ENCODE results near the gene AKT1S1.

AKT1S1 gene

DNA sequence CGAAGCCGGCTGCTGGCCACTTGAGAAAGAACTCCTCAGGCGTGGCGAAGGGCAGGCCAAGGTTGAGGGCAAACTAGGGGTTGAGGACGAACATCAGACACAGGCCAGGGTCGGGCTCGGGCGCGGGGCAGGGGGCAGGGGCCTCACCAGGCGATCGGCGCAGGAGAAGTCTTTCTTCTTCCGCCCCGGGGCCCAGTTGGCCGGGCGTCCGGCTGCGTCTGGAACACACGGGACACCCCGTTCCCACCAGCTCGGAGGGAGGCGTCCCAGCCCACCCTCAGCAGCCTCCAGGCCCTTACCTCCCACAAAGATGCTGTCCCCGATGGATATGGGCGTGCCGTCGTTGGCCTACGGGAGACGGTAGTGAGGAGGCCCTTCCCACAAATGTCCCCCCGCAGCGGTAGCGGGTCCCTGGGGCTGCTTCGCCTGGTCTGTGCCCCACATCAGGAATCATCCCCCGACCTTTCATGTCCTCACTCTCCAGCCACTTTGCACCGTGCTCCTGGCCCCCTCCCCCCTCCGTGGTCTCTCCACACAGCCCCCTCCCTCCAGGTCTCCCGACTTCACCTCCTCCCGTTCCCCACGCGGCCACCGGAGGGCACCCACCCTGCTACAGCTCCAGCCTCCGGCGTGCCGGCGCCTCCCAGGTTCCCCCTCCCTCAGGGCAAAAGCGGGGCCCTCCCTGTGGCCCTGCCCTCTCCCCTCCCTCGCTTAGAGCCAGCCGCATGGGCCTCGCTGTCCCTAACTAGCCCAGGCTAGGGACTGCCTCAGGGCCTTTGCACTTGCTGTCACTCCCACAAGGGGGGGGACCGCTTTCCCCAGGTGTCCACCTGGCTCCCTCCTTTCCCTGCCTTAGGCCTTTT lies 14.5 kb downstream of the AKT1S1 start (continued):
- TF ChIP-seq ZNF558 (tag by site-specific recombination; IDR thresholded peaks at IDR 0.05): no peak
- TF ChIP-seq PRDM4 (tag by site-specific recombination; IDR thresholded peaks at IDR 0.05): no peak
- no peak for TF ChIP-seq REPIN1 (tag by site-specific recombination; IDR thresholded peaks at IDR 0.05; ENCODE audit: low read depth)
- peak; percentile 84; the same call in 1 of the 2 replicates for TF ChIP-seq PRDM1 (tag by site-specific recombination; IDR thresholded peaks at IDR 0.05)
- peak; percentile 52; the same call in 1 of the 2 replicates for TF ChIP-seq WT1 (tag by site-specific recombination; IDR thresholded peaks at IDR 0.05)
- 0 out of 2 replicates have a peak, but pooled peaks have one; percentile 21 for TF ChIP-seq GLIS2 (tag by site-specific recombination; IDR thresholded peaks at IDR 0.05)
- TF ChIP-seq ZSCAN5A (tag by site-specific recombination; IDR thresholded peaks at IDR 0.05): peak; percentile 67; the same call in 1 of the 2 replicates
- TF ChIP-seq ZNF223 (tag by site-specific recombination; IDR thresholded peaks at IDR 0.05): 0 out of 2 replicates have a peak, but pooled peaks have one; percentile 51

DNA sequence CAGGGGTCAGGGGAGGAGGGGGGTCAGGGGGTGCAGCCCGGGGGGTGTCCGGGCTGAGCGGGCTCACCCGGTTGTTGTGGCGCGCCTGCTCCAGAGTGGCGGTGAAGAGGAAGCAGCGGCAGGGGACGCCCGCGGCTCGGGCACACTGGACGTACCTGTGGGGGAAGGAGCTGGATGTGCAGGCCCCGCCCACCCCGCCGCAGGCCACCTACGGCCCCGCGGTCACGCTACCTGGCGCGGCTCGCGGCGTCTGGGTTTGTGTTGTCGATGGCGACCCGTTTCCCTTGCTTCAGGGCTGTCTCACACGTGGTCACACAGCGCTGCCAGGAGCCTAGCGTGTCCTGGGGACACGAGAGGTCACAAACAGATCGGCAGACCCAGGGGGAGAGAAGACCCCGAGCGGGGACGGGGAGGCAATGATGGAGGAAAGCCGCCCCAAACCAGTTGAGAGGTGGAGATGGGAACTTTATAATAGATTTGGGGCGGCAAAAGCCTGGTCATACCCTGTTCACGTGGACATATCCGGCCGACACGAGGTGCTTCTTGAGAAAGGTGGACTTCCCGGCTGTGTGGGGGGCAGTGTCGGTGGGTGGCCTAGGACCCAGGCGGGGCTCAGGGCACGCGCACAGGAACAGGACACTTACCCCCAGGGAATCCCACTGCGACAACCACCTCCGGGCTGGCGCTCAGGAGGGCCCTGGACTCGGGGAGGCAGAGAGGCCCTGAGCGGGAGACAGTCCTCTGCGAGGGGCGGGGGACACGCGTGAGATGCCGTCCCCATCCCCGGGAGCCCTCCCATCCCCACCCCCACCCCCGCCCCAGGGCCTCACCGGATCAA lies 15.4 kb downstream of the AKT1S1 start:
- Histone ChIP-seq H3K36me3 (ENCODE audit: control insufficient read depth in 2 of 2, insufficient read depth in 1 of 2, low read length in 2 of 2) (peaks cover 21 to 78% of the 10 kb centered on the region in 2 experiments), H3K9me3 (ENCODE audit: control insufficient read depth, insufficient read depth, low read depth, low read length) (no peaks in the 10 kb centered on the region), H3K4me1 (ENCODE audit: control insufficient read depth, insufficient read depth, low read length) (peaks cover 23% of the 10 kb centered on the region), H3K4me3 (ENCODE audit: low read depth, low read length) (no peak overlapping the region), H3K27ac (ENCODE audit: extremely low read depth, low read depth, low read length) (no peak overlapping the region)
- ChIA-PET POLR2A (interaction anchor here (0.6 to 8.2 kb wide), 5 partner anchors 10 to 137 kb away, joined by 3 to 128 read pairs (median 4); partner anchors contain the start of genes AKT1S1, PTOV1 and TBC1D17), CTCF (no interaction called here)
- TF ChIP-seq PRDM6 (tag by site-specific recombination; IDR thresholded peaks at IDR 0.05) (no peak), ZNF266 (tag by site-specific recombination; IDR thresholded peaks at IDR 0.05; ENCODE audit: low read depth) (no peak), ZNF138 (tag by site-specific recombination; IDR thresholded peaks at IDR 0.05; ENCODE audit: borderline replicate concordance) (no peak), ZNF184 (tag by site-specific recombination; IDR thresholded peaks at IDR 0.05) (no peak), KLF9 (tag by site-specific recombination; IDR thresholded peaks at IDR 0.05; ENCODE audit: low read depth) (no peak), ZNF148 (tag by site-specific recombination; IDR thresholded peaks at IDR 0.05; ENCODE audit: borderline replicate concordance) (no peak), ZNF280C (tag by site-specific recombination; IDR thresholded peaks at IDR 0.05) (no peak), MYNN (tag by site-specific recombination; IDR thresholded peaks at IDR 0.05; ENCODE audit: borderline replicate concordance) (no peak), KLF7 (tag by site-specific recombination; IDR thresholded peaks at IDR 0.05; ENCODE audit: borderline replicate concordance) (no peak)
- TF ChIP-seq, protein P1, sequence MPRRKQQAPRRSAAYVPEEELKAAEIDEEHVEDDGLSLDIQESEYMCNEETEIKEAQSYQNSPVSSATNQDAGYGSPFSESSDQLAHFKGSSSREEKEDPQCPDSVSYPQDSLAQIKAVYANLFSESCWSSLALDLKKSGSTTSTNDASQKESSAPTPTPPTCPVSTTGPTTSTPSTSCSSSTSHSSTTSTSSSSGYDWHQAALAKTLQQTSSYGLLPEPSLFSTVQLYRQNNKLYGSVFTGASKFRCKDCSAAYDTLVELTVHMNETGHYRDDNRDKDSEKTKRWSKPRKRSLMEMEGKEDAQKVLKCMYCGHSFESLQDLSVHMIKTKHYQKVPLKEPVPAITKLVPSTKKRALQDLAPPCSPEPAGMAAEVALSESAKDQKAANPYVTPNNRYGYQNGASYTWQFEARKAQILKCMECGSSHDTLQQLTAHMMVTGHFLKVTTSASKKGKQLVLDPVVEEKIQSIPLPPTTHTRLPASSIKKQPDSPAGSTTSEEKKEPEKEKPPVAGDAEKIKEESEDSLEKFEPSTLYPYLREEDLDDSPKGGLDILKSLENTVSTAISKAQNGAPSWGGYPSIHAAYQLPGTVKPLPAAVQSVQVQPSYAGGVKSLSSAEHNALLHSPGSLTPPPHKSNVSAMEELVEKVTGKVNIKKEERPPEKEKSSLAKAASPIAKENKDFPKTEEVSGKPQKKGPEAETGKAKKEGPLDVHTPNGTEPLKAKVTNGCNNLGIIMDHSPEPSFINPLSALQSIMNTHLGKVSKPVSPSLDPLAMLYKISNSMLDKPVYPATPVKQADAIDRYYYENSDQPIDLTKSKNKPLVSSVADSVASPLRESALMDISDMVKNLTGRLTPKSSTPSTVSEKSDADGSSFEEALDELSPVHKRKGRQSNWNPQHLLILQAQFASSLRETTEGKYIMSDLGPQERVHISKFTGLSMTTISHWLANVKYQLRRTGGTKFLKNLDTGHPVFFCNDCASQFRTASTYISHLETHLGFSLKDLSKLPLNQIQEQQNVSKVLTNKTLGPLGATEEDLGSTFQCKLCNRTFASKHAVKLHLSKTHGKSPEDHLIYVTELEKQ (tag by site-specific recombination; IDR thresholded peaks at IDR 0.05; ENCODE audit: borderline replicate concordance): no peak
